Activated CD8-positive, alpha-beta T cell treated with anti-CD3 and anti-CD28 coated beads for 36 hours (primary cell): ENCODE results near the gene ARHGAP20. TPM values are rescaled to one million over a fixed set of nuclear protein-coding genes. Genes with fewer than 3 reads are reported as not detected.

Experiments used
- ATAC-seq: fragments of 200-7000 bp; cut with Tn5 transposase; one replicate; pipeline ENCODE4 v1.10.0; 2021; ENCODE audit warnings: mild to moderate bottlenecking, moderate library complexity
- CTCF ChIA-PET: fragments of 350-600 bp; sonication (Branson Sonifier 250); formaldehyde crosslinking; loops from one replicate; lab custom pipeline; 2021; ENCODE audit warnings: antibody characterized with exemption; lab: Charles Lee
- POLR2A ChIA-PET: fragments of 350-600 bp; sonication (Branson Sonifier 250); formaldehyde crosslinking; loops from one replicate; lab custom pipeline; 2021; ENCODE audit warnings: antibody characterized with exemption; lab: Charles Lee
- DNase-seq: peaks from one replicate; pipeline ENCODE4 v3.0.0-alpha.2; 2020
- H3K27ac Mint-ChIP-seq: one replicate; pipeline ENCODE4 v1.8.0; 2021; ENCODE audit warnings: mild to moderate bottlenecking, mixed read lengths
- H3K27me3 Mint-ChIP-seq: one replicate; pipeline ENCODE4 v1.8.0; 2021; ENCODE audit warnings: mixed read lengths
- H3K36me3 Mint-ChIP-seq: one replicate; pipeline ENCODE4 v1.8.0; 2021; ENCODE audit warnings: low read depth, mixed read lengths
- H3K4me1 Mint-ChIP-seq: one replicate; pipeline ENCODE4 v1.8.0; 2021; ENCODE audit warnings: low read depth, mixed read lengths
- H3K4me3 Mint-ChIP-seq: one replicate; pipeline ENCODE4 v1.8.0; 2021; ENCODE audit warnings: mild to moderate bottlenecking, moderate library complexity, mixed read lengths
- H3K9me3 Mint-ChIP-seq: one replicate; pipeline ENCODE4 v1.8.0; 2021; ENCODE audit warnings: mixed read lengths
- intact Hi-C: fragments of 100-400 bp; cut with micrococcal nuclease; formaldehyde crosslinking; loops from one replicate; pipeline ENCODE4 v1.10.0; 2022
- total RNA-seq, 2 experiments: library from RNA; stranded (reverse); gene quantifications; one replicate each; pipeline ENCODE4 v1.2.3, GENCODE V29; 2021
- TF ChIP-seq, protein P1 (sequence below): fragments of 200-600 bp; IDR thresholded peaks from one replicate; pipeline ENCODE4 v1.8.0; 2022; ENCODE audit warnings: antibody characterized with exemption, mild to moderate bottlenecking

Gene ARHGAP20
- total RNA-seq, 2 experiments from 2014 or later = 0.25 to 0.45 TPM

DNA sequence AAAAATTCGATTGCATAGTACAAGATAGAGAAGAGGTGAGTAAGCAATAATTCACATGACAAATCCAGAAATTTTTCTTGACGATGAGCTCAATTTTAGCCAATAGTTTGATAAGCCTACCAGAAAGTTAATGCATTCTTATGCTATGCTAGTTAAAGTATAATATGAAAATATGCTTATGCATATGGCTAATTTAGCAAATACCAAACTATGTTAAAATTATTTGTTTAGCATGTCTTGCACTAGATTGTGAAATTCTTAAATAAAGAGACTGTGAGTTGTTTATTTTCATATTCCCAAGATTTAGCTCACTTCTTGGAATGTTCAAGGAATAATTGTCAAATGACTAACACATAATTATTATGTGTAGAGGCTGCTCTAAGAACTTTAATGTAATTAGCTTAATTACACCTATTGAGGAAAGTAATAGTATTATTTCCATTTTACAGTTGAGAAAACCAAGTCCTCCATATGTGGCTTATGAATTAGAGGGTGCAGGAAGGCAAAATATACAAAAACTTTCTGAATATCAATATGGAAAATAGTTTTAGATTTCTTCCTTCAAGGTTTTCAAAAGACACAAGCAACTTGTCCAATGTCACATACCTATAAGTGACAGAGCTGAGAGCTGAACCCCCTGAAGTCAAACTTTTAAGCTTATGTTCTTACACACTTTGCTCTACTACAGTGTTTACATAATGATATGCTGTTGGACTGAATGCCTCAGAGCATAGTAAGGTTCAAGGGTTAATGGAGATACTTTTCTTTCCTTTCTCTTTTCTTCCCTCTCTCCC lies 45.9 kb upstream of the ARHGAP20 start:
- Mint-ChIP-seq H3K27me3 (peaks cover 7% of the 10 kb centered on the region), H3K9me3 (peaks cover under 1% of the 10 kb centered on the region), H3K4me3 (no peak overlapping the region), H3K4me1 (no peaks in the 10 kb centered on the region), H3K27ac (no peak overlapping the region), H3K36me3 (no peaks in the 10 kb centered on the region)
- intact Hi-C loops = no loop called here
- POLR2A ChIA-PET = interaction anchor here (0.6 to 0.9 kb wide), 2 partner anchors 11 to 322 kb away, joined by 3 read pairs; no protein-coding TSS in a partner anchor
- no peak for ATAC-seq
- CTCF ChIA-PET = no interaction called here
- TF ChIP-seq, protein P1, sequence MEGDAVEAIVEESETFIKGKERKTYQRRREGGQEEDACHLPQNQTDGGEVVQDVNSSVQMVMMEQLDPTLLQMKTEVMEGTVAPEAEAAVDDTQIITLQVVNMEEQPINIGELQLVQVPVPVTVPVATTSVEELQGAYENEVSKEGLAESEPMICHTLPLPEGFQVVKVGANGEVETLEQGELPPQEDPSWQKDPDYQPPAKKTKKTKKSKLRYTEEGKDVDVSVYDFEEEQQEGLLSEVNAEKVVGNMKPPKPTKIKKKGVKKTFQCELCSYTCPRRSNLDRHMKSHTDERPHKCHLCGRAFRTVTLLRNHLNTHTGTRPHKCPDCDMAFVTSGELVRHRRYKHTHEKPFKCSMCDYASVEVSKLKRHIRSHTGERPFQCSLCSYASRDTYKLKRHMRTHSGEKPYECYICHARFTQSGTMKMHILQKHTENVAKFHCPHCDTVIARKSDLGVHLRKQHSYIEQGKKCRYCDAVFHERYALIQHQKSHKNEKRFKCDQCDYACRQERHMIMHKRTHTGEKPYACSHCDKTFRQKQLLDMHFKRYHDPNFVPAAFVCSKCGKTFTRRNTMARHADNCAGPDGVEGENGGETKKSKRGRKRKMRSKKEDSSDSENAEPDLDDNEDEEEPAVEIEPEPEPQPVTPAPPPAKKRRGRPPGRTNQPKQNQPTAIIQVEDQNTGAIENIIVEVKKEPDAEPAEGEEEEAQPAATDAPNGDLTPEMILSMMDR = no peak
- no peak for DNase-seq

DNA sequence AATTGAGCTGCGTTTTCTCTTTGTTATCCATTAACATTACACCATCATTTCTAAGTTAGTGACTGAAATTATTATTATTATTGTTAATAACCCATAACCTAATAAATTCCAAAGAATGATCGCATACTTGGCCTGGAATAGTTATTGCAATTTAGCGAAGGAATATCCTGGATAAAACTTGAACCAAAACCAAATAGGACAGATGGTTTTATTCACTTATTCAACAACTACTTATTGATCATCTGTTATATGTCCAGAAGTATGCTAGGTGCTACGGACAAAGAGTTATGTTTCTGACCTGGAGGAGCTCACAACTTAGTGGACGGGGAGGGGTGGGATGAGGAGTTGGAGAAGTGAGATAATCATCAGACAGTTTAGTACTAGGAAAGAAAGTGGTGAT lies 44.8 kb upstream of the ARHGAP20 start:
- H3K4me3 Mint-ChIP-seq = no peak overlapping the region
- TF ChIP-seq, protein P1 = no peak
- no peak for ATAC-seq
- H3K4me1 Mint-ChIP-seq = no peaks in the 10 kb centered on the region
- ChIA-PET POLR2A (no interaction called here), CTCF (no interaction called here)
- no peak overlapping the region for H3K27ac Mint-ChIP-seq
- peaks cover 7% of the 10 kb centered on the region for H3K27me3 Mint-ChIP-seq
- no peak for DNase-seq
- H3K36me3 Mint-ChIP-seq = no peaks in the 10 kb centered on the region
- intact Hi-C loops = no loop called here
- peaks cover 9% of the 10 kb centered on the region for H3K9me3 Mint-ChIP-seq

DNA sequence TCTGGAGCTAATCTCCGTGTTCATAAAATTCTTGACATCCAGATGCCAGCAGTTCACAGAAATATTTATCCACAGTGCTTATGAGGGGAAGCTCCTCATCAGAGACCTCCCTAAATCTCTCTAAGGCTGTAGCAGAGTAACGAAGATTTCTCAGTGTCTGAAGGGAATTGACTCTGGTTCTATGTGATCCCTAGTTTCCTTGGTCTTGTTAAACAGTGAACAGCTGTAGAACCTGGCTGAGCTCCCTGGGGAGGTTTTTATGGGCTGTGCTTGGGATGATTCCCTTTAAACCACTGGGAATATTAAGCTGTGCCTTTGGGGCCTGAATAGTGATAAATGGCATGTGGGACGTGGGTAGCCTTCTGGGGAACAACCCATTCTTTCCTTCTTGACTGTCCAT lies 43.7 kb upstream of the ARHGAP20 start:
- Mint-ChIP-seq H3K9me3 (peaks cover 9% of the 10 kb centered on the region), H3K27ac (no peak overlapping the region), H3K27me3 (peaks cover 8% of the 10 kb centered on the region), H3K4me1 (no peaks in the 10 kb centered on the region), H3K4me3 (no peak overlapping the region), H3K36me3 (no peaks in the 10 kb centered on the region)
- DNase-seq (no peak), ATAC-seq (no peak)
- TF ChIP-seq, protein P1 = no peak
- intact Hi-C loops = no loop called here
- CTCF ChIA-PET = no interaction called here
- POLR2A ChIA-PET = no interaction called here

DNA sequence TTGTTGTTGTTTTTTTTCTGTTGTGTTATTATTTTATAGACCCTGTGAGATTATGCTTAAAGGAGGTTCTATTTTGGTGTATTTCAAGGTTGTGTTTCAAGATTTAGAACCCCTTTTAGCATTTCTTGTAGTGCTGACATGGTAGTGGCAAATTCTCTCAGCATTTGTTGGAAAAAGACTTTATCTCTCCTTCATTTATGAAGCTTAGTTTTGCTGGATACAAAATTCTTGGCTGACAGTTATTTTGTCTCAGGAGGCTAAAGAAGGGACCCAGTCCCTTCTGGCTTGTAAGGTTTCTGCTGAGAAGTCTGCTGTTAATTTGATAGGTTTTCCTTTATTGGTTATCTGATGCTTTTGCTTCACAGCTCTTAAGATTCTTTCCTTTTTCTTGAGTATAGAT lies 40.7 kb upstream of the ARHGAP20 start:
- CTCF ChIA-PET = no interaction called here
- H3K4me1 Mint-ChIP-seq = no peaks in the 10 kb centered on the region
- no peaks in the 10 kb centered on the region for H3K36me3 Mint-ChIP-seq
- H3K4me3 Mint-ChIP-seq = no peak overlapping the region
- peaks cover 9% of the 10 kb centered on the region for H3K9me3 Mint-ChIP-seq
- ATAC-seq (no peak), DNase-seq (no peak)
- POLR2A ChIA-PET = no interaction called here
- TF ChIP-seq, protein P1 = no peak
- no peak overlapping the region for H3K27ac Mint-ChIP-seq
- intact Hi-C loops = no loop called here
- H3K27me3 Mint-ChIP-seq = peaks cover 6% of the 10 kb centered on the region

DNA sequence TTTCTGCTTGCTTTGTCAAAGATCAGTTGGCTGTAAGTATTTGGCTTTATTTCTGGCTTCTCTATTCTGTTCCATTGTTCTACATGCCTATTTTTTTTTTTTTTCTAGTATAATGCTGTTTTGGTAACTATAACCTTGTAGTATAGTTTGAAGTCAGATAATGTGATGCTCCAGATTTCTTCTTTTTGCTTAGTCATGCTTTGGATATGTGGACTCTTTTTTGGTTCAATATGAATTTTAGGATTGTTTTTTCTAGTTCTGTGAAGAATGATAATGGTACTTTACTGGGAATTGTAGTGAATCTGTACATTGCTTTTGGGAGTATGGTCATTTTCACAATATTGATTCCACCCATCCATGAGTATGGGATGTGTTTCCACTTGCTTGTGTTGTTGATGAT lies 37.9 kb upstream of the ARHGAP20 start:
- CTCF ChIA-PET = no interaction called here
- intact Hi-C loops = no loop called here
- Mint-ChIP-seq H3K27ac (no peak overlapping the region), H3K36me3 (no peaks in the 10 kb centered on the region), H3K9me3 (peaks cover 9% of the 10 kb centered on the region), H3K4me3 (no peak overlapping the region), H3K27me3 (peaks cover 2% of the 10 kb centered on the region), H3K4me1 (no peaks in the 10 kb centered on the region)
- TF ChIP-seq, protein P1 = no peak
- POLR2A ChIA-PET = no interaction called here
- DNase-seq (no peak), ATAC-seq (no peak)
